NCI-H1694 treated with DMSO at 0.1 percent for 48 hours (cell line): ENCODE results near the gene CAMTA1.

ENCODE experiments used
- DNase-seq: peaks from one replicate; lab custom pipeline; 2025; lab: John Stamatoyannopoulos, UW

Gene CAMTA1

GRCh38 chr1:6928106-6928885 is 143.0 kb downstream of the CAMTA1 start:
- no peak for DNase-seq

GRCh38 chr1:6930732-6931300 is 145.6 kb downstream of the CAMTA1 start:
- no peak for DNase-seq

- no peak for DNase-seq
Measured at GRCh38 chr1:6935361-6935883, 150.2 kb downstream of the CAMTA1 start.

GRCh38 chr1:6935911-6936690 is 150.8 kb downstream of the CAMTA1 start:
- DNase-seq = no peak

DNA sequence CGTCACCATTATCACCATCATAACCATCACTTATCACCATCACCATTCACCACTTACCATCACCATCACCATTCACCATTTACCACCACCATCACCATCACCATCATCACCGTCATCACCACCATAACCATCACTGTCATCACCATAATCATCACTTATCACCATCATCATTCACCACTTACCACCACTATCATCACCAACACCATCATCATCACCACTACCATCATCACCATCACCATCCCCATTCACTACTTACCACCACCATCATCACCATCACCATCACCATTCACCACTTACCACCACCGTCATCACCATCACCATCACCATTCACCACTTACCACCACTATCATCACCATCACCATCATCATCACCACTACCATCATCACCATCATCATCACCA is 151.8 kb downstream of the CAMTA1 start:
- DNase-seq = no peak

DNA sequence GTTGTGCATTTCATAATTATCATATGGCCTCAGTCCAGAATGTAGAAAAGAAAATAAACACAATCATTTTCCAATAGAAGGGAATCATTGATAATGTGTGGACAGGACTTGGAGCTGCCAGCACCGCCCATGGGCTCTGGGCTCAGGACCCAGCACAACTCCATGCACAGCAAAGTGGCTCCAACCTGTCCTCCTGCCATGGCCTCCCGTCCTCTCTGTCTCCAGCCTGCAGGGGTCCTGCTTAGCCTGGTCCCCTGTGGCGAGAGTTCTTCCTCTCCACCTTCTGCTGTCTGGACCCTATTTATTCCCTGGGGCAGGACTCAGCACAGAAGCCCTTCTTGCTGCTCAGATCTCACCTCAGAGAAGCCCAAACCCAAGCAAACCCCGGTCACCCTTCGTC is 154.1 kb downstream of the CAMTA1 start:
- no peak for DNase-seq

DNA sequence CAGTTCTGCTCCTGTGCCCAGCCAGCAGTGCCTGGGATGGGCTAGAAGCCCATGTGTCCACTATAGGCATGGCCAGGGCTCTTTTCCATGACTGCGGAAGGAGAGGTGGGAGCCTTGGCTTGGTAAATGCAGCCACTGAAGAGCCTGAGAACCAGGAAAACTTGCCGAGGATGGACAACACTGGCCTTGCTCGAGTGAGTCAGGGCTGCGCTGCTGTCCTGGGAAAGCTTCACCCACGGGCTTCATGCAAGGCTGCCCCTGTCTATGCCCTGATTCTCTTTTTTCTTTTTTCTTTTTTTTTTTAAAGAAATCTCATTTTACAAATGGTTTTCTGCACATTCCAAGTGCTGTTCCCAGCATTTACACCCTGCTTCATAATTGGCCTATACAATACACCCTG is 156.5 kb downstream of the CAMTA1 start:
- no peak for DNase-seq

DNA sequence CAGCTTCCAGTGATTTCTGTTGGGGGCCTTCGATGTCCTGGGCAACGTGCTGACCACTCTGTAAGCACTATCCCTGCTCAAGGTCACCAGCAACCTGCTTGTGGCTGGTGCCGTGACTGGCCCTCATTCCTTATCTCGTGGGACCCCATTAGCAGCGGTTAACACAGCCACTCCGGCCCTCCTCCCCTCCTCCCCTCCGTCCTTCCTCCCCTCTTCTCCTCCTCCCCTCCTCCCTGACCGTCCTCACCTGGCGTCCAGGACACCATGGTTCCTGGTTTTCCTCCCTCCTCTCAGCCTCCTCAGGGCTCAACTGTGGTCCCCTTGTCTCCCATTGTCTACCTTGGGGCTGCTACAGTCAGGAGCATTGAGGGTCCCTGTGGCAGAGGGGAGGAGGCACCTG is 157.7 kb downstream of the CAMTA1 start:
- no peak for DNase-seq

DNA sequence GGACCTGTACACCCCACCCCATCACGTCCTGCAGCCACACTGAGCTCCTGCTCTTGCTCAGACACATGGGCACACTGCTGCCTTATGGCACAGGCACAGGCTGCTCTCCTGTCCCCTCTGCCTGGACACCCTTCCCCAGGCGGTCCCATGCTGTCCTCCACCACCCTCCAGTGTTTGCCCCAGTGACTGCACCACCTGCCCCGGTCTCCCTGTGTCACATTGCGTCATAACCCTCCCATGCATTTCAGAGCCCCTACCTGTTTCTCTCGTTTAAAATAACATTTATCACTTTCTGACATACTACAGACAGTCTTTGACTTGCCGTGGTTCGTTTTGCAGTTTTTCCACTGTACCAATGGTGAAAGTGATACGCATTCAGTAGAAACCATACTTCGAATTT is 159.2 kb downstream of the CAMTA1 start:
- no peak for DNase-seq

DNA sequence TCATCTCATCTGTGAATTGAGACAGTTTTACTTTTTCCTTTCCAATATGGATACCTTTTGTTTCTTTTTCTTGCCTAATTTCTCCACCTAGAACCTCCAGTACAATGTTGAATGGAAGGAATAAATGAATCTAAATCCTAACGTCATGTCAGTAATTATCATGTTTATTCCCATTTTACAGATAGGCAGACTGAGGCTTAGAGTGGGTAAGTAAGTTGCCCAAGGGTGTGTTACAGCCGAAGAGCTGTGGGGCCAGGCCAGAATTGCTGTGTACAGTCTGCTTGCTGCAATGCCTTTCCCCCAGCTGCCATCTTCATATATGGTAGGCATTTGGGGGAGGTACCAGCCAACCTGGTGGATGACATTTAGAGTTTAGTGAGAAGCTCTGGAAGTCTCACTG is 162.7 kb downstream of the CAMTA1 start:
- DNase-seq = no peak

DNA sequence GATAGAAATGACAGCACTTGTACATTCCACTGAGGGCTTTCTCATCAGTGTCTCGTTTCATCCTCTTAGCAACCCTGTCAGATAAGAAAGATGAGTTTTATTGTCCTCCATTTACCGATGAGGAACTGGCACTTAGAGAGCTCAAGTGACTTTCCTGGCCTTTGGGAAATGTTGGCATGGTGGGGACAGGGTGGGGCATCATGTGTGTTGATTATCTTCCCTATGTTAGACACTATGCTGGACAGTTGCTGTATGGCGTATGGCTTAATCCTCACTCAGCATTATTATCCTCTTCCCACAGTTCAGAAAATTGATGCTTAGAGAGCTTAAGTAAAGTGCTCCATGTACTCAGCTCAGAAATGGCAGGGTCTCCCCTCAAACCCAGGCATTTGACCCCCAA is 163.2 kb downstream of the CAMTA1 start:
- no peak for DNase-seq

GRCh38 chr1:6948861-6949260 is 163.6 kb downstream of the CAMTA1 start:
- no peak for DNase-seq

GRCh38 chr1:6950001-6950765 is 164.9 kb downstream of the CAMTA1 start:
- DNase-seq = no peak

- no peak for DNase-seq
Measured at GRCh38 chr1:6951536-6951935, 166.3 kb downstream of the CAMTA1 start.

DNA sequence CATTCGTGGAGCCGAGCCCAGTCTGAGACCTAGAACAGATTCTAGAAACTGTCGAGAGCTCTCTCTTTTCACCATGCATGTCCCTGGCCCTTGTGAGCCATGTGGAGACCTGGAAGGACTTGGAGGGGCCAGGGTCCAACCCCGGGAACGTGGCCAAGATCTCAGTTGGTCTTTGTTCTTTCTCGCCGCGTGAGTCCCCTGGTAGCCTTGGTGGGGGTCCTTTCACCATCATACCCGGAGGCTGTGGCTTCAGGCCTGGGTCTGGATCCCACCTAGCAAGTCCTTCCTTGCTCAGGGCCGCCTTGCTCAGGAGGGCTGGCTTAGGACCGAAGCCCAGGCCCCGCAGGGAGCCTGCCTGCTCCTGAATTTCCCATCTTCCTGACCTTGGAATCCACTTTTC is 168.0 kb downstream of the CAMTA1 start:
- no peak for DNase-seq

- no peak for DNase-seq
Measured at GRCh38 chr1:6953907-6954364, 168.7 kb downstream of the CAMTA1 start.

DNA sequence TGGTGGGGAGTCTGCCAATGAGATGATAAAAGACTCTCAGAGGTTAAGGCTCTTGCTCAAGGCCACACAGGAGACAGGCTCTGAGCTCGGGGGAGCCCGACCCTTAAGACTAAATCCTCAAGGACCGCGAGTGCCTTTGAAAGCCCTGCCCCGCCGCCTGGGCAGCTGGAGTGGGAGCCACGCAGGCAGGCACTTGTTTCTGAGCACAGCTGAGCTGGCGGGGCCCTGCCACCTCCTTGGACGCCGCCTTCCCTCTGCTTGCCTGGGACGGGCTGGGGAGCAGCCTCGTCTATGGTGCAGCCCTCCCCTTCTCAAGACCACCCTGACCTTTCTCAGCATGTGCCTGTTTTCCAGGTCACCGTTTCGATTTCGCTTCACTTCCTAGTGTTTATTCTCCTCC is 169.3 kb downstream of the CAMTA1 start:
- DNase-seq = no peak

DNA sequence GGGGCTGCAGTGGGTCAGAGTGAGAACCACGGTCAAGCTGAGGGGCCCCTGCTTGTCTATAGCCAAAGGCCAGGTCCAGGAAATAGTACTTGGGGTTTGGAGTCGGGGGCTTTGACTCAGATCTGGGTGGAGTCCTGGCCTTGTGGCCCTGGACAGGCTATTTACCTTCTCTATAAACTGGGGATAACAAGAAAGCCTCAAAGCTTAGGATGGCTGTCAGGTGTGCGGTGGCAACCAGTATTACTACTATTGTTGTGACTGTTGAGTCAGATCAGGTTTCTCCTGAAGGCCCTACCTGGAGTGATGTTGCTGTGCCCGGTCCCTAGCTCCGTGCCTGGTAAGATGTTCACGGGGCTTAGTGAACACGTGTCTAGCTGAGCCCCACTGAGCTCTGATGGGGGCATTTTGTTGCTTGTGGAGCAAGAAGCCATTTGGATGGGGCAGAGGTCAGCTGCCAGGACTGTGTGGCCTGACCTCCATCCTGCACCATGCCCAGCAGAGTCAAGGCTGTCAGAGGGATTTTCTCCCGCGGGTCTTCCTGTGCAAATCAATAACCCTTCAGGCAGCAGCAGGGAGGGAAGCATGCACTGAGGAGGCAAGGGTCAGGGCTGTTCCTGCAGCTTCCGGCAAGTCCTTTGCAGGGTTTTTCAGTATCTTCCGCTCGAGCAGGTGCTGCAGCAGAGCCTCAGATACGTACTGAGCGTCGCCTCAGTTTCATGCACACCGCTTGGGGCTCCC is 170.3 kb downstream of the CAMTA1 start:
- no peak for DNase-seq

- DNase-seq = no peak
Measured at GRCh38 chr1:6956488-6957159, 171.4 kb downstream of the CAMTA1 start.

- DNase-seq = no peak
Measured at GRCh38 chr1:6957341-6957740, 172.1 kb downstream of the CAMTA1 start.
